ENCODE data around the gene SNX33. TPM values are rescaled to one million over a fixed set of nuclear protein-coding genes. Genes with fewer than 3 reads are reported as not detected.

The SNX33 gene
- total RNA-seq, 1 experiment from 2014 or later: 8.3 TPM

GRCh38 chr15:75656331-75656730 is 8.6 kb downstream of the SNX33 start (continued):
- no peak for TF ChIP-seq ZFX (IDR thresholded peaks at IDR 0.05)
- TF ChIP-seq MAX (IDR thresholded peaks at IDR 0.05): no peak
- TF ChIP-seq ELF1 (IDR thresholded peaks at IDR 0.05; ENCODE audit: borderline replicate concordance, low read depth): no peak

GRCh38 chr15:75656813-75657212 is 9.1 kb downstream of the SNX33 start:
- POLR2A ChIA-PET: no interaction called here
- RAD21 ChIA-PET (ENCODE audit: low non-redundant PET in 1 of 2, low total read pairs in 2 of 2, uncharacterized antibody in 2 of 2, unreplicated experiment in 2 of 2): no interaction called here
- Histone ChIP-seq H4K20me1 (ENCODE audit: insufficient read depth) (no peaks in the 10 kb centered on the region), H3K4me2 (ENCODE audit: low read length) (no peak overlapping the region), H3K4me3 (replicated peaks in 1 of 2; ENCODE audit: low read depth in 1 of 2, low read length in 2 of 2) (no peak overlapping the region), H3K4me1 (ENCODE audit: control insufficient read depth in 1 of 2, insufficient read depth in 2 of 2, low read length in 2 of 2) (peaks cover 19 to 32% of the 10 kb centered on the region in 2 experiments), H3K27ac (ENCODE audit: low read depth, low read length) (no peak overlapping the region), H3K79me2 (ENCODE audit: insufficient read depth, low read length) (peaks cover 15% of the 10 kb centered on the region), H3K36me3 (ENCODE audit: control insufficient read depth in 1 of 2, insufficient read depth in 2 of 2, low read length in 2 of 2) (peaks cover 0 to 2% of the 10 kb centered on the region in 2 experiments; a peak in 1 of 4 replicates), H2AFZ (ENCODE audit: low read depth, low read length, poor library complexity, severe bottlenecking) (no peak overlapping the region), H3K9ac (ENCODE audit: low read length) (no peak overlapping the region), H3K9me3 (ENCODE audit: control insufficient read depth in 1 of 2, insufficient read depth in 1 of 2, low read depth in 1 of 2, low read length in 2 of 2) (no peaks in the 10 kb centered on the region), H3K9me2 (ENCODE audit: insufficient read depth) (no peaks in the 10 kb centered on the region), H3K27me3 (ENCODE audit: insufficient read depth, low read length) (no peaks in the 10 kb centered on the region)
- no TSS peak for BruUV-seq (replicated peaks)
- DNase-seq (ENCODE audit: low read depth, low spot score) (no peak), ATAC-seq (no peak)
- no peak for TF ChIP-seq YY1 (IDR thresholded peaks at IDR 0.05; ENCODE audit: extremely low read depth, insufficient replicate concordance, low read depth, low read length)
- TF ChIP-seq JUND (IDR thresholded peaks at IDR 0.05): no peak
- TF ChIP-seq CTCF (IDR thresholded peaks at IDR 0.05 in 2 of 3, conservative IDR thresholded peaks at IDR 0.05 in 1 of 3; ENCODE audit: borderline replicate concordance in 1 of 3, insufficient read depth in 1 of 3, low read depth in 2 of 3, low read length in 2 of 3): no peak
- no peak for TF ChIP-seq MAX (IDR thresholded peaks at IDR 0.05)
- TF ChIP-seq CEBPB (IDR thresholded peaks at IDR 0.05; ENCODE audit: low read depth): no peak
- no peak for TF ChIP-seq FOSL1 (IDR thresholded peaks at IDR 0.05; ENCODE audit: low read depth)
- no peak for TF ChIP-seq POLR2AphosphoS5 (IDR thresholded peaks at IDR 0.05; ENCODE audit: low read depth, low read length)
- no peak for TF ChIP-seq SRF (IDR thresholded peaks at IDR 0.05; ENCODE audit: low read depth)
- TF ChIP-seq SP1 (IDR thresholded peaks at IDR 0.05; ENCODE audit: low read depth): no peak
- no peak for TF ChIP-seq EZH2phosphoT487 (IDR thresholded peaks at IDR 0.05; ENCODE audit: borderline replicate concordance)
- TF ChIP-seq RAD21 (IDR thresholded peaks at IDR 0.05; ENCODE audit: low read depth): no peak
- no peak for TF ChIP-seq ELF1 (IDR thresholded peaks at IDR 0.05; ENCODE audit: borderline replicate concordance, low read depth)
- no peak for TF ChIP-seq CBX3 (IDR thresholded peaks at IDR 0.05; ENCODE audit: low read depth)
- TF ChIP-seq TCF7L2 (IDR thresholded peaks at IDR 0.05; ENCODE audit: borderline replicate concordance, extremely low read depth, insufficient read depth, insufficient read length): no peak
- TF ChIP-seq EGR1 (IDR thresholded peaks at IDR 0.05; ENCODE audit: low read depth): no peak
- no peak for TF ChIP-seq ZFX (IDR thresholded peaks at IDR 0.05)
- intact Hi-C loops (cut with micrococcal nuclease): no loop called here
- CTCF ChIA-PET: no interaction called here
